ENCODE measurements around the gene VCPKMT. TPM values are rescaled to one million over a fixed set of nuclear protein-coding genes. Genes with fewer than 3 reads are reported as not detected.

VCPKMT gene
- polyA plus RNA-seq, 1 experiment: 7.7 TPM

- ChIA-PET CTCF (interaction anchor here (2.0 to 11.9 kb wide), 3 partner anchors 226 to 252 kb away, joined by 8 to 256 read pairs (median 41); partner anchors contain the start of gene NEMF), POLR2A (interaction anchor here (0.6 kb wide), 1 partner anchor 242 kb away, joined by 6 read pairs; no protein-coding TSS in a partner anchor)
- TF ChIP-seq, protein P1, sequence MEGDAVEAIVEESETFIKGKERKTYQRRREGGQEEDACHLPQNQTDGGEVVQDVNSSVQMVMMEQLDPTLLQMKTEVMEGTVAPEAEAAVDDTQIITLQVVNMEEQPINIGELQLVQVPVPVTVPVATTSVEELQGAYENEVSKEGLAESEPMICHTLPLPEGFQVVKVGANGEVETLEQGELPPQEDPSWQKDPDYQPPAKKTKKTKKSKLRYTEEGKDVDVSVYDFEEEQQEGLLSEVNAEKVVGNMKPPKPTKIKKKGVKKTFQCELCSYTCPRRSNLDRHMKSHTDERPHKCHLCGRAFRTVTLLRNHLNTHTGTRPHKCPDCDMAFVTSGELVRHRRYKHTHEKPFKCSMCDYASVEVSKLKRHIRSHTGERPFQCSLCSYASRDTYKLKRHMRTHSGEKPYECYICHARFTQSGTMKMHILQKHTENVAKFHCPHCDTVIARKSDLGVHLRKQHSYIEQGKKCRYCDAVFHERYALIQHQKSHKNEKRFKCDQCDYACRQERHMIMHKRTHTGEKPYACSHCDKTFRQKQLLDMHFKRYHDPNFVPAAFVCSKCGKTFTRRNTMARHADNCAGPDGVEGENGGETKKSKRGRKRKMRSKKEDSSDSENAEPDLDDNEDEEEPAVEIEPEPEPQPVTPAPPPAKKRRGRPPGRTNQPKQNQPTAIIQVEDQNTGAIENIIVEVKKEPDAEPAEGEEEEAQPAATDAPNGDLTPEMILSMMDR (IDR thresholded peaks at IDR 0.05; ENCODE audit: low read depth, low read length): no peak
- no peak overlapping the region for H3K4me3 ChIP-seq (ENCODE audit: low read depth, low read length)
- H3K9me3 ChIP-seq (ENCODE audit: control insufficient read depth, insufficient read depth, low read length): no peaks in the 10 kb centered on the region
- H3K27ac ChIP-seq (ENCODE audit: low read depth, low read length): no peak overlapping the region
- DNase-seq (ENCODE audit: low read depth, low spot score): no peak
- H3K27me3 ChIP-seq (ENCODE audit: control insufficient read depth, insufficient read depth, low read length): no peaks in the 10 kb centered on the region
Observed at GRCh38 chr14:50106178-50106577, 10.2 kb downstream of the VCPKMT start.

DNA sequence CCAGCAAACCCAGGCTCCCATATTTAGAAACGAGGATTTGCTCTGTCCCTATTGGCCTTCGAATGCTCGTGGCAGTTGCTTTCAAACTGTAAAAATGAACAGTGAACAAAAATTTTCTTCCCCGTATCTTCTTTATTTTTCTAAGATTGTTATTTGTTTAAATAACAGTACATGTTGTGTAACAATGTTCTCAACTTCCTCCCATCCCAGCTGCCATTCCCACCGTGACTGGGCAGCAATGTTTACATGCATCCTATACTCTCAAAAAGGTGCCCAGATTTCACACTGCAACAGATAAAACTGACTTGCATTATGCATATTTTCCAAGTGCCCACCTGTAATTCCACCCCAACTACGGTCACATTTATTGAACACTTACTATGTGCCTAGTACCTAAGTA, 12.8 kb downstream of the VCPKMT start:
- ChIA-PET POLR2A (no interaction called here), CTCF (interaction anchor here (0.6 to 11.9 kb wide), 6 partner anchors 7 to 250 kb away, joined by 4 to 256 read pairs (median 5); partner anchors contain the start of gene NEMF)
- Histone ChIP-seq H3K9me3 (ENCODE audit: control insufficient read depth, insufficient read depth, low read length) (no peaks in the 10 kb centered on the region), H3K27me3 (ENCODE audit: control insufficient read depth, insufficient read depth, low read length) (no peaks in the 10 kb centered on the region), H3K4me3 (ENCODE audit: low read depth, low read length) (no peak overlapping the region), H3K27ac (ENCODE audit: low read depth, low read length) (no peak overlapping the region)
- TF ChIP-seq, protein P1 (IDR thresholded peaks at IDR 0.05; ENCODE audit: low read depth, low read length): no peak
- no peak for DNase-seq (ENCODE audit: low read depth, low spot score)

DNA sequence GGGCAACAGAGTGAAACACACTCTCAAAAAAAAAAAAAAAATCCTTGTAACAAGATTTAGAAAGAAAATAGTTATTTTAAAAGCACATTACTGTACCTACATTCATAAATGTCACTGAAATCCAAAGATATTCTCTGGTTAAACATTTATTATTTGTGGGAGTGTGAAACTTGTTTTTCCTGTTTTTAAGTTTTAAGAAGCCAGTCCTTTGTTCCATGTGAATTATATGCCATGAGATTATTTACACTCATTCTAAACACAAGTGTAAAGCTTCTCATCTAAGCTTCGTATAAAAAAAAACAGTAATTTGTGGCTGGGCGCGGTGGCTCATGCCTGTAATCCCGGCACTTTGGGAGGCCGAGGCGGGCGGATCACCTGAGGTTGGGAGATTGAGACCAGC, 15.0 kb downstream of the VCPKMT start:
- CTCF ChIA-PET: interaction anchor here (0.6 to 11.9 kb wide), 4 partner anchors 31 to 249 kb away, joined by 3 to 256 read pairs (median 4); partner anchors contain the start of gene NEMF
- Histone ChIP-seq H3K27ac (ENCODE audit: low read depth, low read length) (no peak overlapping the region), H3K27me3 (ENCODE audit: control insufficient read depth, insufficient read depth, low read length) (no peaks in the 10 kb centered on the region), H3K9me3 (ENCODE audit: control insufficient read depth, insufficient read depth, low read length) (no peaks in the 10 kb centered on the region), H3K4me3 (ENCODE audit: low read depth, low read length) (no peak overlapping the region)
- no peak for DNase-seq (ENCODE audit: low read depth, low spot score)
- TF ChIP-seq, protein P1 (IDR thresholded peaks at IDR 0.05; ENCODE audit: low read depth, low read length): no peak
- POLR2A ChIA-PET: no interaction called here

GRCh38 chr14:50100805-50101204, 15.6 kb downstream of the VCPKMT start:
- ChIA-PET POLR2A (no interaction called here), CTCF (interaction anchor here (0.6 to 11.9 kb wide), 4 partner anchors 31 to 249 kb away, joined by 3 to 256 read pairs (median 4); partner anchors contain the start of gene NEMF)
- no peaks in the 10 kb centered on the region for H3K27me3 ChIP-seq (ENCODE audit: control insufficient read depth, insufficient read depth, low read length)
- H3K9me3 ChIP-seq (ENCODE audit: control insufficient read depth, insufficient read depth, low read length): no peaks in the 10 kb centered on the region
- no peak for DNase-seq (ENCODE audit: low read depth, low spot score)
- no peak overlapping the region for H3K27ac ChIP-seq (ENCODE audit: low read depth, low read length)
- H3K4me3 ChIP-seq (ENCODE audit: low read depth, low read length): no peak overlapping the region
- TF ChIP-seq, protein P1 (IDR thresholded peaks at IDR 0.05; ENCODE audit: low read depth, low read length): no peak

DNA sequence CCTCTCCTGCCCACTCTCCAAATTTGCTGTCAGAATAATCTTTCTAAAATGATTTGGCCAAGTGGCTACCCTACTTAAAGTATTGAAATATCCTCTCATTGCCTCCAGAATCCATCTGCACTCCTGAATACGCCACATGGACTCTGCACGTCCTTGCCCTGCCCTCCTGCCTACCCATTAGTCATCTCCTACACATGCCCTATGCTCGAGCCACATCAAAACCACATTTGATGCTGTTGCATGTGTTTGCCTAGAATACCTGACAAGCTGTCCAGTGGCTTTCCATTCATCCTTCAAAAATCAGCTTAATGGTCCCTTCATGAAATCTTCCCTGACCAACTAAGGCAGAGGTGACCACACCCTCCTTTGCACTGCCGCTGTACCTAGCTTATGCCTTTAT, 17.0 kb downstream of the VCPKMT start:
- ChIA-PET CTCF (interaction anchor here (1.5 to 11.9 kb wide), 2 partner anchors 236 to 247 kb away, joined by 3 to 256 read pairs; partner anchors contain the start of gene NEMF), POLR2A (no interaction called here)
- no peaks in the 10 kb centered on the region for H3K27me3 ChIP-seq (ENCODE audit: control insufficient read depth, insufficient read depth, low read length)
- no peak for DNase-seq (ENCODE audit: low read depth, low spot score)
- TF ChIP-seq, protein P1 (IDR thresholded peaks at IDR 0.05; ENCODE audit: low read depth, low read length): no peak
- H3K4me3 ChIP-seq (ENCODE audit: low read depth, low read length): no peak overlapping the region
- no peak overlapping the region for H3K27ac ChIP-seq (ENCODE audit: low read depth, low read length)
- H3K9me3 ChIP-seq (ENCODE audit: control insufficient read depth, insufficient read depth, low read length): no peaks in the 10 kb centered on the region
